GM23338 (cell line): ENCODE measurements around the gene LDHD.

Experiments
- CREB1 ChIP-seq: fragments of 250-450 bp; sonication (Bioruptor Pico); IDR thresholded peaks from 2 replicates; pipeline ENCODE4 v1.5.0; 2020; ENCODE audit warnings: low read depth, mild to moderate bottlenecking, moderate library complexity
- EZH2 ChIP-seq: fragments of 200-600 bp; sonication (generic); IDR thresholded peaks from one replicate; pipeline ENCODE4 v1.8.0; 2017; ENCODE audit warnings: antibody characterized with exemption, mild to moderate bottlenecking, low read depth; ENCODE audit not compliant: unreplicated experiment
- EZH2phosphoT487 ChIP-seq: fragments of 200-600 bp; sonication (generic); IDR thresholded peaks from one replicate; pipeline ENCODE4 v1.8.1; 2018; ENCODE audit warnings: antibody characterized with exemption; ENCODE audit not compliant: unreplicated experiment
- JUNB ChIP-seq: IDR thresholded peaks from one replicate; pipeline ENCODE4 v1.6.1; 2016; ENCODE audit warnings: antibody characterized with exemption; ENCODE audit not compliant: unreplicated experiment
- NANOG ChIP-seq: IDR thresholded peaks from 2 replicates; pipeline ENCODE4 v1.6.1; 2016; ENCODE audit warnings: antibody characterized with exemption, borderline replicate concordance
- POLR2AphosphoS5 ChIP-seq: IDR thresholded peaks from 2 replicates; pipeline ENCODE4 v1.6.1; 2016; ENCODE audit warnings: antibody characterized with exemption, low read depth
- STAT1 ChIP-seq: IDR thresholded peaks from one replicate; pipeline ENCODE4 v1.6.1; 2016; ENCODE audit warnings: antibody characterized with exemption; ENCODE audit not compliant: unreplicated experiment
- ZNF331 ChIP-seq: fragments of 250-450 bp; sonication (Bioruptor Pico); IDR thresholded peaks from 2 replicates; pipeline ENCODE4 v1.5.0; 2020; ENCODE audit warnings: low read depth, mild to moderate bottlenecking, moderate library complexity
- TF ChIP-seq, protein P1 (sequence below), 2 experiments: fragments of 200-600 bp in 1 of 2; sonication (generic) in 1 of 2; conservative IDR thresholded peaks; 2 replicates each; pipeline versions ENCODE4 v1.5.1 to v1.6.1; 2016 to 2017; ENCODE audit warnings: antibody characterized with exemption in 2 of 2, low read depth in 2 of 2, mild to moderate bottlenecking in 2 of 2, moderate library complexity in 1 of 2
- TF ChIP-seq, protein P2 (sequence below): IDR thresholded peaks from one replicate; pipeline ENCODE4 v1.6.1; 2018; ENCODE audit warnings: antibody characterized with exemption; ENCODE audit not compliant: unreplicated experiment
- TF ChIP-seq, protein P3 (sequence below): fragments of 250-450 bp; sonication (Bioruptor Pico); IDR thresholded peaks from 2 replicates; pipeline ENCODE4 v1.5.0; 2020; ENCODE audit warnings: mild to moderate bottlenecking, moderate library complexity

DNA sequence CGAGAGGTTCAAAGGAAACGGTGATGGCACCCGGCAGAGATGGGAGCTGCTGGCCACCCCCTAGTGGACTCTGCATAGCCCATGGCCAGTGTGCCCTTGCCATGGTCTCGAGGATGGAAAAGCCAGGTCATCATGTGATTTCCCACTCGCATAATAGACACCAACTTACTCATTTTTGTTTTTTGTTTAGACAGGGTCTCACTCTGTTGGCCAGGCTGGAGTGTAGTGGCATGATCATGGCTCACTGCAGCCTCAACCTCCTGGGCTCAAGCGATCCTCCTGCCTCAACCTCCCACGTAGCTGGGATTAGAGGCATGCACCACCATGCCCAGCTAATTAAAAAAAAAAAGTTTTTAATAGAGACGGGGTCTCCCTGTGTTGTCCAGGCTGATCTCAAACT, 27.6 kb downstream of the LDHD start:
- TF ChIP-seq, protein P1, sequence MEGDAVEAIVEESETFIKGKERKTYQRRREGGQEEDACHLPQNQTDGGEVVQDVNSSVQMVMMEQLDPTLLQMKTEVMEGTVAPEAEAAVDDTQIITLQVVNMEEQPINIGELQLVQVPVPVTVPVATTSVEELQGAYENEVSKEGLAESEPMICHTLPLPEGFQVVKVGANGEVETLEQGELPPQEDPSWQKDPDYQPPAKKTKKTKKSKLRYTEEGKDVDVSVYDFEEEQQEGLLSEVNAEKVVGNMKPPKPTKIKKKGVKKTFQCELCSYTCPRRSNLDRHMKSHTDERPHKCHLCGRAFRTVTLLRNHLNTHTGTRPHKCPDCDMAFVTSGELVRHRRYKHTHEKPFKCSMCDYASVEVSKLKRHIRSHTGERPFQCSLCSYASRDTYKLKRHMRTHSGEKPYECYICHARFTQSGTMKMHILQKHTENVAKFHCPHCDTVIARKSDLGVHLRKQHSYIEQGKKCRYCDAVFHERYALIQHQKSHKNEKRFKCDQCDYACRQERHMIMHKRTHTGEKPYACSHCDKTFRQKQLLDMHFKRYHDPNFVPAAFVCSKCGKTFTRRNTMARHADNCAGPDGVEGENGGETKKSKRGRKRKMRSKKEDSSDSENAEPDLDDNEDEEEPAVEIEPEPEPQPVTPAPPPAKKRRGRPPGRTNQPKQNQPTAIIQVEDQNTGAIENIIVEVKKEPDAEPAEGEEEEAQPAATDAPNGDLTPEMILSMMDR (conservative IDR thresholded peaks at IDR 0.05; ENCODE audit: low read depth in 2 of 2), result no peak
- TF ChIP-seq JUNB (no peak), POLR2AphosphoS5 (no peak), EZH2 (no peak), NANOG (no peak), STAT1 (no peak), EZH2phosphoT487 (no peak), CREB1 (no peak), ZNF331 (CRISPR knock-in tag) (no peak)
- TF ChIP-seq, protein P2, sequence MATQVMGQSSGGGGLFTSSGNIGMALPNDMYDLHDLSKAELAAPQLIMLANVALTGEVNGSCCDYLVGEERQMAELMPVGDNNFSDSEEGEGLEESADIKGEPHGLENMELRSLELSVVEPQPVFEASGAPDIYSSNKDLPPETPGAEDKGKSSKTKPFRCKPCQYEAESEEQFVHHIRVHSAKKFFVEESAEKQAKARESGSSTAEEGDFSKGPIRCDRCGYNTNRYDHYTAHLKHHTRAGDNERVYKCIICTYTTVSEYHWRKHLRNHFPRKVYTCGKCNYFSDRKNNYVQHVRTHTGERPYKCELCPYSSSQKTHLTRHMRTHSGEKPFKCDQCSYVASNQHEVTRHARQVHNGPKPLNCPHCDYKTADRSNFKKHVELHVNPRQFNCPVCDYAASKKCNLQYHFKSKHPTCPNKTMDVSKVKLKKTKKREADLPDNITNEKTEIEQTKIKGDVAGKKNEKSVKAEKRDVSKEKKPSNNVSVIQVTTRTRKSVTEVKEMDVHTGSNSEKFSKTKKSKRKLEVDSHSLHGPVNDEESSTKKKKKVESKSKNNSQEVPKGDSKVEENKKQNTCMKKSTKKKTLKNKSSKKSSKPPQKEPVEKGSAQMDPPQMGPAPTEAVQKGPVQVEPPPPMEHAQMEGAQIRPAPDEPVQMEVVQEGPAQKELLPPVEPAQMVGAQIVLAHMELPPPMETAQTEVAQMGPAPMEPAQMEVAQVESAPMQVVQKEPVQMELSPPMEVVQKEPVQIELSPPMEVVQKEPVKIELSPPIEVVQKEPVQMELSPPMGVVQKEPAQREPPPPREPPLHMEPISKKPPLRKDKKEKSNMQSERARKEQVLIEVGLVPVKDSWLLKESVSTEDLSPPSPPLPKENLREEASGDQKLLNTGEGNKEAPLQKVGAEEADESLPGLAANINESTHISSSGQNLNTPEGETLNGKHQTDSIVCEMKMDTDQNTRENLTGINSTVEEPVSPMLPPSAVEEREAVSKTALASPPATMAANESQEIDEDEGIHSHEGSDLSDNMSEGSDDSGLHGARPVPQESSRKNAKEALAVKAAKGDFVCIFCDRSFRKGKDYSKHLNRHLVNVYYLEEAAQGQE, result no peak
- TF ChIP-seq, protein P3, sequence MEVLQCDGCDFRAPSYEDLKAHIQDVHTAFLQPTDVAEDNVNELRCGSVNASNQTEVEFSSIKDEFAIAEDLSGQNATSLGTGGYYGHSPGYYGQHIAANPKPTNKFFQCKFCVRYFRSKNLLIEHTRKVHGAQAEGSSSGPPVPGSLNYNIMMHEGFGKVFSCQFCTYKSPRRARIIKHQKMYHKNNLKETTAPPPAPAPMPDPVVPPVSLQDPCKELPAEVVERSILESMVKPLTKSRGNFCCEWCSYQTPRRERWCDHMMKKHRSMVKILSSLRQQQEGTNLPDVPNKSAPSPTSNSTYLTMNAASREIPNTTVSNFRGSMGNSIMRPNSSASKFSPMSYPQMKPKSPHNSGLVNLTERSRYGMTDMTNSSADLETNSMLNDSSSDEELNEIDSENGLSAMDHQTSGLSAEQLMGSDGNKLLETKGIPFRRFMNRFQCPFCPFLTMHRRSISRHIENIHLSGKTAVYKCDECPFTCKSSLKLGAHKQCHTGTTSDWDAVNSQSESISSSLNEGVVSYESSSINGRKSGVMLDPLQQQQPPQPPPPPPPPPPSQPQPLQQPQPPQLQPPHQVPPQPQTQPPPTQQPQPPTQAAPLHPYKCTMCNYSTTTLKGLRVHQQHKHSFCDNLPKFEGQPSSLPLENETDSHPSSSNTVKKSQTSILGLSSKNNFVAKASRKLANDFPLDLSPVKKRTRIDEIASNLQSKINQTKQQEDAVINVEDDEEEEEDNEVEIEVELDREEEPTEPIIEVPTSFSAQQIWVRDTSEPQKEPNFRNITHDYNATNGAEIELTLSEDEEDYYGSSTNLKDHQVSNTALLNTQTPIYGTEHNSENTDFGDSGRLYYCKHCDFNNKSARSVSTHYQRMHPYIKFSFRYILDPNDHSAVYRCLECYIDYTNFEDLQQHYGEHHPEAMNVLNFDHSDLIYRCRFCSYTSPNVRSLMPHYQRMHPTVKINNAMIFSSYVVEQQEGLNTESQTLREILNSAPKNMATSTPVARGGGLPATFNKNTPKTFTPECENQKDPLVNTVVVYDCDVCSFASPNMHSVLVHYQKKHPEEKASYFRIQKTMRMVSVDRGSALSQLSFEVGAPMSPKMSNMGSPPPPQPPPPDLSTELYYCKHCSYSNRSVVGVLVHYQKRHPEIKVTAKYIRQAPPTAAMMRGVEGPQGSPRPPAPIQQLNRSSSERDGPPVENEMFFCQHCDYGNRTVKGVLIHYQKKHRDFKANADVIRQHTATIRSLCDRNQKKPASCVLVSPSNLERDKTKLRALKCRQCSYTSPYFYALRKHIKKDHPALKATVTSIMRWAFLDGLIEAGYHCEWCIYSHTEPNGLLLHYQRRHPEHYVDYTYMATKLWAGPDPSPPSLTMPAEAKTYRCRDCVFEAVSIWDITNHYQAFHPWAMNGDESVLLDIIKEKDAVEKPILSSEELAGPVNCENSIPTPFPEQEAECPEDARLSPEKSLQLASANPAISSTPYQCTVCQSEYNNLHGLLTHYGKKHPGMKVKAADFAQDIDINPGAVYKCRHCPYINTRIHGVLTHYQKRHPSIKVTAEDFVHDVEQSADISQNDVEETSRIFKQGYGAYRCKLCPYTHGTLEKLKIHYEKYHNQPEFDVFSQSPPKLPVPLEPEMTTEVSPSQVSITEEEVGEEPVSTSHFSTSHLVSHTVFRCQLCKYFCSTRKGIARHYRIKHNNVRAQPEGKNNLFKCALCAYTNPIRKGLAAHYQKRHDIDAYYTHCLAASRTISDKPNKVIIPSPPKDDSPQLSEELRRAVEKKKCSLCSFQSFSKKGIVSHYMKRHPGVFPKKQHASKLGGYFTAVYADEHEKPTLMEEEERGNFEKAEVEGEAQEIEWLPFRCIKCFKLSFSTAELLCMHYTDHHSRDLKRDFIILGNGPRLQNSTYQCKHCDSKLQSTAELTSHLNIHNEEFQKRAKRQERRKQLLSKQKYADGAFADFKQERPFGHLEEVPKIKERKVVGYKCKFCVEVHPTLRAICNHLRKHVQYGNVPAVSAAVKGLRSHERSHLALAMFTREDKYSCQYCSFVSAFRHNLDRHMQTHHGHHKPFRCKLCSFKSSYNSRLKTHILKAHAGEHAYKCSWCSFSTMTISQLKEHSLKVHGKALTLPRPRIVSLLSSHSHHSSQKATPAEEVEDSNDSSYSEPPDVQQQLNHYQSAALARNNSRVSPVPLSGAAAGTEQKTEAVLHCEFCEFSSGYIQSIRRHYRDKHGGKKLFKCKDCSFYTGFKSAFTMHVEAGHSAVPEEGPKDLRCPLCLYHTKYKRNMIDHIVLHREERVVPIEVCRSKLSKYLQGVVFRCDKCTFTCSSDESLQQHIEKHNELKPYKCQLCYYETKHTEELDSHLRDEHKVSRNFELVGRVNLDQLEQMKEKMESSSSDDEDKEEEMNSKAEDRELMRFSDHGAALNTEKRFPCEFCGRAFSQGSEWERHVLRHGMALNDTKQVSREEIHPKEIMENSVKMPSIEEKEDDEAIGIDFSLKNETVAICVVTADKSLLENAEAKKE (CRISPR knock-in tag), result no peak
